GM12892 (cell line): ENCODE results near the gene MAGEB1.

Source experiments
- POLR2A ChIP-seq: IDR thresholded peaks from 2 replicates; pipeline ENCODE4 v1.6.1; 2011; ENCODE audit warnings: low read depth, low read length, control low read depth
- POLR2AphosphoS5 ChIP-seq: IDR thresholded peaks from 2 replicates; pipeline ENCODE4 v1.6.1; 2011; ENCODE audit warnings: low read depth, low read length, control low read depth

DNA sequence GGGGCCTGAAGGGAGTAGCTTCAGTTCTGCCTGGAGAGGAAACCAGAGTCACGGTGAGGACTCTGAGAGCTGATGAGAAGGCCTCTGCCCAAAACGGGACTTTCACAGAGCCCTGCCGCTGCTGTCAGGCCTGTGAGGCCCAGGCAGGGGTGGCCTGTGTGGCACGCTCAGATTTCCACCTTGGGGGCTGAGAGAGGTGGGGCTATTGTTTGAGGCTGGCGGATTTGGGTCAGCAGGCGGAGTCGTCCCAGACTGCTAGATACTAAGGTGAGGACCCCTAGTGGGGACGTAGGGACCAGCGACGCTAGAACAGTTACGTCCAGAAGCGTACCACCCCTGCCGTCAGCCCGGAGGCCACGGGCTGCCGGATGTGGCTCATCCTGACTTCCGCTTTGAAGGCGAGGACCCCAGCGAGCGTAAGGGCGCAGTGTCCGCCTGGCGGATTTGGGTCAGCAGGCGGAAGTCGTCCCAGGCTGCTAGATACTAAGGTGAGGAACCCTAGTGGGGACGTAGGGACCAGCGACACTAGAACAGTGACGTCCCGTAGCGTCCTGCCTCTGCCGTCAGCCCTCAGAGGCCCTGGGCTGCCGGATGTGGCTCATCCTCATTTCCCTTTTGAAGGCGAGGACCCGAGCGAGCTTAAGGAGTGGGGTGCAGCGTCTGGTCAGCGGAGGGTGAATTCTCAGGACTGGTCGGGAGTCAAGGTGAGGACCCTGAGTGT lies at the start of gene MAGEB1:
- TF ChIP-seq POLR2AphosphoS5 (no peak), POLR2A (no peak)
